Measurements from ENCODE around the gene HSP90AB1.

HSP90AB1 gene

GRCh38 chr6:44235891-44236516, 10.9 kb upstream of the HSP90AB1 start:
- FAIRE-seq, result no peak

DNA sequence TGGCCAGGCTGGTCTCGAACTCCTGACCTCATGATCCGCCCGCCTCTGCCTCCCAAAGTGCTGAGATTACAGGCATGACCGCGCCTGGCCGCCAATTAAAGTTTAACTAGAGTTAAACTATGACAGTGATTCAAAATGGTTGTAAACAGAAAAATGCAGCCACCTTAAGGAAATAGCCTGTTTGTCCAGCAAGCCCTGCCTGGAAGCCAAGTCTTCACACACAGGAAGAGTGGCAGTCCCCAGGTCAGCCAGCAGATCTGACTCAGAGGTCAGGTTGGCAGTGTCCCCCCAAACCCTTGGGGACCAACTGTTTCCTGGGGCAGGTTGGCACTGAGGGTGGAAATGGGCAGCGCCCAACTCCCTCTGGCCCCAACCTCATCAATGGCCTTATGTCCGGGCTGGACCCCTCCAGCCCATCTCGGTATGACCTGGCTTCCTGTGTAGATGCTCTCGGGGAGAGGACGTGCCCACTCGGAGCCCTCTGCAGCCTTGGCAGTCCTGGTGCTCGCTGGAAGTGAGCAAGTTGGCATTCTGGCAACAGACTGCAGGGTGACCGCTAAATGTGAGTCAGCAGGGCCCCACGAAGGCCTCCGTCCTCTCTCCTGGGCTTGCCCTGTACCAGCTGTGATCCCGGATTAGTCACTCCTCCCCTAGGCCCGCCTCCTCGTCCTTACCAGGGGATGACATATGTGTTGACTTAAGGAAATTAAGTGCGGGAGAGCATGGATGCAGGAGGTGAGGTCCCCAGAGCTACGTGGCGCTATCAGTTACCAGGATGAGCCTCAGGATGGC, 9.7 kb upstream of the HSP90AB1 start:
- no peak for FAIRE-seq

DNA sequence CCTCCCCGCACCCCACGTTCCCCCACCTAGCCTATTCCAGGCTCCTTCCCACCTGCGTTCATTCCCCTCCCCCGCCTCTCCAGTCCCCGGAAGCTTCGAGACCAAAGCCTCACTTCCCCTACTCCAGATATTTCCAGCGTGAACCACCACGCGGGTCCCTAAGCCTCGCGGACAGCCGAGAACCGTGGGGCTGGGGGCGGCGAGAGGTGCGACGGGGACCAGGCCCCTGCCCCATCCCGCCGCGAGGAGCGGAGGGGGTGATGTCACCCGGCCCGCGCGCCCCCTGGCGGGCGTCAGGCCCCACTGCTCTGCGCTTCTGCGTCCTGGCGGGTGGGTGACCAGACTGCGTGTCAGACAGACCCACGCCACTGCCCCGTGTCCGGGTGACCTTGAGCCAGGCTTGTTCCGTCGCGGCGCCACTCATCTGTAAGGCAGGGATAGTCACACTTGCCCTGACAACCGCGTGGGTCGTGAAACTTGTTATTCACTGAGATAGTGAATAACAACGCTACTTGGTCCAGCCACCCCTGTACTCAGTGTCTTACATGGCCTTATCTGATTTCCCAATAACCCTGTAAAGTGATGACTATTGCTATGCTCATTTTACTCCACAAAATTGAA, 9.0 kb upstream of the HSP90AB1 start:
- FAIRE-seq, result no peak

DNA sequence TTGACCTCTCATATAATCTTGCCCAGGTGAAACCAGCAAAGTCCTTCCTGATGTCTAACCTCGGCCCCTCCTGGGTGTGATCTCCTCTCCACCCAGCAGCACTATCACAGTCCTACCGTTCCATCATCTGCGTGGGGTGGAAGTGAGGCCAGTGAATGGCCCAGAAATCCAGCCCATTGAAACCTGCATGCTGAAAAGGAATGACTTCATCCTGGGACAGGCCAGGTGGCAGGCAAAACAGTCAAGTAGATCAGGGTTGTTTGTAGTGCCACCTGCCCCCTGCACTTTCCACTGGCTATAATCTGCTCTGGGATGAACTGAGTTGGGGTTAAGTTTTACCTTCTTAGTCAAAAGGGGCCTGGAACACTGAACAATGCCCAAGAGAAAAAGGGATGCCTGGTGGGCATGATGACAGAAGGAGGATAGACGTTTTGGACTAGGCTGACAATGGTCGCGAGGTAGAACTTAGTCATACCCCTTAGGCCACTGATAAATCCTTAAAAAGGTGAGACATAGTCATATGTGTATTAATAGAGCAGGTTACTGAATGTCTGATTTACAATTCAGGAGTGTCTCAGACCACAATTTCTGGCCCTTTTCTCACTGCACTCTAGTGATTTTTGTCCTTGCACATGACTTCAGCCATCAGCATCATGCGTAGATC, 8.1 kb upstream of the HSP90AB1 start:
- FAIRE-seq, result no peak

DNA sequence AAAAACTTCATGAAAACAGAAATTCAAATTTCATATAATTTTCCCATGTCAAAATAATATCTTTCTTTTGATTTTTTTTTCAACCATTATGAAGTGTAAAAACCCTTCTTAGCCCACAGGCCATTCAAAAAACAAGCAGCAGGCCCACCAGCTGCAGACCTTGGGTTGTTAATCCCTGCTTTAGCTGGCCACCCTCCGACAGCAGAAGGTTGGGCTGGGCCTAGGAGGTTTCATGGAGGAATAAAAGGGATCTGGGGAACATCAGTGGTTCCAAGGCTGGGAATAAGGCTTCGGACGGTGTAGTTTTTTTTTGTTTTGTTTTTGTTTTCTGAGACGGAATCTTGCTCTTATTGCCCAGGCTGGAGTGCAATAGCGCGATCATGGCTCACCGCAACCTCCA, 3.6 kb upstream of the HSP90AB1 start:
- FAIRE-seq, result no peak

- FAIRE-seq, result no peak
Measured at GRCh38 chr6:44245391-44245911, 1.4 kb upstream of the HSP90AB1 start.

GRCh38 chr6:44245912-44246662, 814 bp upstream of the HSP90AB1 start:
- no peak for FAIRE-seq

GRCh38 chr6:44247338-44248302, 719 bp downstream of the HSP90AB1 start:
- no peak for FAIRE-seq

- FAIRE-seq, result no peak
Measured at GRCh38 chr6:44248579-44248978, 1.7 kb downstream of the HSP90AB1 start.

GRCh38 chr6:44249082-44249748, 2.3 kb downstream of the HSP90AB1 start:
- FAIRE-seq, result no peak

- no peak for FAIRE-seq
Measured at GRCh38 chr6:44250067-44250717, 3.3 kb downstream of the HSP90AB1 start.

DNA sequence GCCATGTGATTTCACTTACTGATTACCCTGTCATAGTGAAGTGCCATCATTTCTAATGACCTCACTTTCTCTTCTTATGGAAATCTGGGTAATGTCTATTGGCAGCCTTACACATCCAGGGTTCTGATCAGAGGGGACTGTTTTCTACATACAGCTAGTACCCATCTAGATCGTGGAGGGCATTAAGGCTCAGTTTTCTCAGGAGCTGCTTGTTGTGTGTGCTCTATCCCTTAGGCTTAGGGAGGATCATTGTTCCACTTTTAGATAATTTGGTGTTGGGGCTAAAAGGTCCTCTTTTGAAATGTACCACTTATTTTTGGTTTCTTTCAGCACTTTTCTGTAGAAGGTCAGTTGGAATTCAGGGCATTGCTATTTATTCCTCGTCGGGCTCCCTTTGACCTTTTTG, 3.8 kb downstream of the HSP90AB1 start:
- FAIRE-seq, result no peak

- FAIRE-seq, result no peak
Measured at GRCh38 chr6:44251576-44252524, 4.9 kb downstream of the HSP90AB1 start.

DNA sequence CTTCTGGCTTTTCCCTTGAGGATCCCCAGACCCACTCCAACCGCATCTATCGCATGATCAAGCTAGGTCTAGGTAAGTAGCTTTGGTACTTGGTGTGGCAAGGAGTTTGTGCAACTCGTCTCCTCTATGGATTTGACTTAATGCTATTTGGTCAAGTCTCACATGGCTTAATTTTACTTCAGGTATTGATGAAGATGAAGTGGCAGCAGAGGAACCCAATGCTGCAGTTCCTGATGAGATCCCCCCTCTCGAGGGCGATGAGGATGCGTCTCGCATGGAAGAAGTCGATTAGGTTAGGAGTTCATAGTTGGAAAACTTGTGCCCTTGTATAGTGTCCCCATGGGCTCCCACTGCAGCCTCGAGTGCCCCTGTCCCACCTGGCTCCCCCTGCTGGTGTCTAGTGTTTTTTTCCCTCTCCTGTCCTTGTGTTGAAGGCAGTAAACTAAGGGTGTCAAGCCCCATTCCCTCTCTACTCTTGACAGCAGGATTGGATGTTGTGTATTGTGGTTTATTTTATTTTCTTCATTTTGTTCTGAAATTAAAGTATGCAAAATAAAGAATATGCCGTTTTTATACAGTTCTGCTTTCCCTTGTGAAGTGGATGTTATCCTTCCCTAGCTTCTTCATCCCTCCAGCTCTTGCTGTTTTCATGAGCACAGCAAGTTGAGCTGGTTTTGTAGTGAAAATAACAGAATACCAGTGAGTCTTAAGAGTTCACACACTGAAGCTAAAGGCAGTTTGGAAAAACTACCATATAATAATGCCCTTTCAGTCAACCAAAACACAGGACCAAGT, 6.6 kb downstream of the HSP90AB1 start:
- no peak for FAIRE-seq

- no peak for FAIRE-seq
Measured at GRCh38 chr6:44254191-44255104, 7.5 kb downstream of the HSP90AB1 start.

DNA sequence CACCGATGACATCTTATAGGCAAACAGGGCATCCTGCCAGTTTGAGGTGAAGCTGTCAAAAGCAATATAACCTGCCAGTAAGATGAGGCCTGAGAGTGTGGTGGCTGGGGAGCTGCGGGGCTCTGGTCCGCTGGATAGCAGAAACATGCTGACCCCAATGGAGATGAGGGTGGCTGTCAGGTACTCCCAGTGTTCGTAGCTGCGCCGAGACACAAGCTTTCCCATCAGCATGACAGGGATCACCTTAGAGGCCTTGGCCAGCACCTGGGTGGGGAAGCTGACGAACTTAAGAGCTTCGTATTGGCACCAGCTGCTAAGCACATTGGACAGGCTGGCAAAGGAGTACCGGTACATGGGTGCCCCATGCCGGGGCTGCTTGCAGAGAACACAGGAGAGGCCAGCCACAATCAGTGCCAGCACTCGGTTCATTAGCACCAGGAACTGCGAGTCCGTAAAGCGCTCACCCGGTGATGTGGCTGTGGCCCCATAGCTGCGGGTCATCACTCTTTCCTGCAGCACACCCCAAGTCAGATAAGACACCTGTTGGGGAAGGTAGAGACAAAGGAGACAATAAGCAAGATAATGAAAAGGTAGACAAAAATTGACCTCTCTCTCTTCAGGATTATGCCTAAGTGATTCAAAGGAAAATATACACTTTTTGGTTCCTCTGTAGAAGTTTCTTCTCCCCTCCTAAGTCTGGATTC, 8.4 kb downstream of the HSP90AB1 start:
- no peak for FAIRE-seq
